Upper lobe of left lung (tissue), 4 donors: Measurements from ENCODE around the gene MBNL2.

ENCODE experiments used
- CTCF ChIP-seq, 6 experiments: fragments of 450-650 bp in 4 of 6; fragments of 200-600 bp in 2 of 6; sonication (generic) in 2 of 6; IDR thresholded peaks; one replicate each; pipeline ENCODE4 v1.5.1; 2016 to 2019; ENCODE audit warnings: antibody characterized with exemption in 6 of 6
- POLR2A ChIP-seq, 4 donors: fragments of 450-650 bp; IDR thresholded peaks; one replicate each; pipeline ENCODE4 v1.5.1; 2016 to 2017; ENCODE audit warnings: antibody characterized with exemption in 4 of 4, mild to moderate bottlenecking in 2 of 4
- POLR2AphosphoS5 ChIP-seq, 2 donors: sonication (generic); formaldehyde crosslinking; IDR thresholded peaks; one replicate each; pipeline ENCODE4 v1.5.1; 2017; ENCODE audit warnings: antibody characterized with exemption in 2 of 2

DNA sequence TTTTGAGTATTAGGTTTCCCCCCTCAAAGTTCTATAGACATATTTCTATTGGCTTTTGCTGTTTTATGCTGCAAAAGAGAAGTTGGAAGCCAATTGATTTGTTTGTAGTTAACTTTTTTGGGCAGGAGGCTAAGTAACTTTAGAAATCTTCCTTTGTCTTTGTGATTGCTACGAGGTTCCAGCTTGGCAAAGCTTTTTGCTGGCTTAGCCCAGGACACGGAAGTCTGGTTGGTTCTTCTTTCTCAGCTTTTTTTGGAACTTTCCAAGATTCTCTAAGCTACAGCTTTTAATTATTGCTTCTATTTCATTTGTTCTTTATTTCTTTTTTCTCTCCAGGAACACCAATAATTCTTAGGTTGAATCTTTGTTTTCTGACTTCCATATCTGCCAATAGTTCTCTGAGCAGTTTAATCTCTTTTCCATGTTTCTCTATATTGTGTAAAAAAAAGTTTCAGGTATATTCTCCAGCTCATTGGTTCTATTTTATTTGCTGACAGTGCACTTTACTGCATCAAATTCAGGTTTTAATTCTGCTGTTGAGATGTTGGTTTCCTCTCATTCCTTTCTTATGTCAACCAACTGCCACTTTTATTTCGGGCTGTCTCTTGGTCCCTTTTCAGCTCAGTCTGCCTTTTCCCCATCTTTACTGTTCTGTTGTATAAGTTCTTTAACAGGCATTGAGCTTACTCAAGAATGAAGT is 27.8 kb downstream of the MBNL2 start:
- TF ChIP-seq POLR2AphosphoS5 (IDR thresholded peaks at IDR 0.05) (no peak), POLR2A (IDR thresholded peaks at IDR 0.05) (no peak), CTCF (IDR thresholded peaks at IDR 0.05) (no peak)
